HFF-Myc (cell line): ENCODE measurements around the gene USO1.
"Not testable (repeated sequence)": the region's sequence is repeated elsewhere in the genome, so short reads cannot be mapped to it uniquely, and the experiment has no call there.

Experiments used
- DNase-seq: peaks from one replicate; pipeline ENCODE4 v3.0.0-alpha.2; 2011; ENCODE audit warnings: low read depth; ENCODE audit errors: extremely low read depth
- H3K4me3 ChIP-seq: replicated peaks from 2 replicates; pipeline ENCODE4 v1.5.1; 2011; ENCODE audit warnings: low read depth, mild to moderate bottlenecking, control low read depth, low read length
- TF ChIP-seq, protein P1 (sequence below): IDR thresholded peaks from 2 replicates; pipeline ENCODE4 v1.5.1; 2012; ENCODE audit warnings: mild to moderate bottlenecking, low read depth, low read length, control low read depth; ENCODE audit errors: missing control alignments

Gene USO1

DNA sequence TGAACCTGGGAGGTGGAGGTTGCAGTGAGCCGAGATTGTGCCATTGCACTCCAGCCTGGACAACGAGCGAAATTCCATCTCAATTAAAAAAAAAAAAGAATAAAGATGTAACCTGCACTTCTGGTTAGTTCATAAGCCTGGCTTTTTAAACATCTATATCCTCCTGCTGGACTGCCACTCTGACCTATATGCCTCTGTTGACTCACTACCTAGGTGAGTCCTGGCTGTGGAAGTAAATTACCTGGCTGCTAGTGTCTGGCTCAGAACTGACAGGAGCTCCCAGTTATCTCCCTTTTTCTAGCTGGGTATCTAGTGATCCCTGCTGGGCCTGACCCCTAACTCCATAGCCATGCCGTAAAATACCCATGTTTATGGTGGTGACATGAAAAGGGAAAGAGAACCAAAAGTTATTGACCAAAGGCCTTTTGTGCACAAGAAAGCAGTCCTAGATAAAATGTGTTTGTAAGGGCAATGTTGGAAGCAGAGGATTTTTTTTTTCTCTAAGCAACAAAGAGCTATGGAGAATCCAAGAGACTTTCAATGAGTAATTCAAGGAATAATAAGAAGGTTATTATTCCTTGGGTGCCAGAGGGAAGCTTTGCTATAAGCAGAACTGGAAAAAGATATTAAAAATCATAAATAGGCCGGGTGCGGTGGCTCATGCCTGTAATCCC, 40.8 kb upstream of the USO1 start:
- no peak for DNase-seq
- TF ChIP-seq, protein P1, sequence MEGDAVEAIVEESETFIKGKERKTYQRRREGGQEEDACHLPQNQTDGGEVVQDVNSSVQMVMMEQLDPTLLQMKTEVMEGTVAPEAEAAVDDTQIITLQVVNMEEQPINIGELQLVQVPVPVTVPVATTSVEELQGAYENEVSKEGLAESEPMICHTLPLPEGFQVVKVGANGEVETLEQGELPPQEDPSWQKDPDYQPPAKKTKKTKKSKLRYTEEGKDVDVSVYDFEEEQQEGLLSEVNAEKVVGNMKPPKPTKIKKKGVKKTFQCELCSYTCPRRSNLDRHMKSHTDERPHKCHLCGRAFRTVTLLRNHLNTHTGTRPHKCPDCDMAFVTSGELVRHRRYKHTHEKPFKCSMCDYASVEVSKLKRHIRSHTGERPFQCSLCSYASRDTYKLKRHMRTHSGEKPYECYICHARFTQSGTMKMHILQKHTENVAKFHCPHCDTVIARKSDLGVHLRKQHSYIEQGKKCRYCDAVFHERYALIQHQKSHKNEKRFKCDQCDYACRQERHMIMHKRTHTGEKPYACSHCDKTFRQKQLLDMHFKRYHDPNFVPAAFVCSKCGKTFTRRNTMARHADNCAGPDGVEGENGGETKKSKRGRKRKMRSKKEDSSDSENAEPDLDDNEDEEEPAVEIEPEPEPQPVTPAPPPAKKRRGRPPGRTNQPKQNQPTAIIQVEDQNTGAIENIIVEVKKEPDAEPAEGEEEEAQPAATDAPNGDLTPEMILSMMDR = no peak
- no peak overlapping the region for H3K4me3 ChIP-seq

DNA sequence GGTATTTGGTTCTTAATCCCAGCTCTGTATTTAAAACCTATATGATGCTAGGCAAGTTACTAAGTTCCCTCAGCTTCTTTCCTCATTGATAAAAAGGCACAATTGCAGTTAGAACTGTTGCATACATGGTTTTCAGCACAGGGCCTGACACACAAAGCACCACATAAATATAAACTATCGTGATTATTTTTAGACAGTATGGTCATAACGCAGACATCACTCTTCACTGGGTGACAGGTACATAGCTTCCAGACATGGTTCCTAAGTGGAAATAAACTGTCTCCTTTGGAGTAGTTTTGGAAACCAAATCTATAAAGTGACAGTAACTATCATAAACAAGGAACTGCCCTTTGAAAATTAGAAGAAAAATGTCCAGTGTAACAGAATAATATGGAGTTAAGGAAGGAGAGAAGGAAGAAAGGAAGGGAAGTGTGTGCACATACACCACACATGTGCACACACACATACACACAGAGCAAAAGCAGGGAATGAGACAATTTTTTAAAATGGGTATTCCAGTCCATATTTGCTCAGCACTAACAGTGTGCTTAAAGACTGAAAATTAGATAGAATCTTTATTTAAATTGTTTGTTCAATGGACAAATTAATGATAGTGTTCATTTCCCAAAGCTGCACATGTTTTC, 38.7 kb upstream of the USO1 start:
- H3K4me3 ChIP-seq = no peak overlapping the region
- TF ChIP-seq, protein P1 = no peak
- DNase-seq = no peak

DNA sequence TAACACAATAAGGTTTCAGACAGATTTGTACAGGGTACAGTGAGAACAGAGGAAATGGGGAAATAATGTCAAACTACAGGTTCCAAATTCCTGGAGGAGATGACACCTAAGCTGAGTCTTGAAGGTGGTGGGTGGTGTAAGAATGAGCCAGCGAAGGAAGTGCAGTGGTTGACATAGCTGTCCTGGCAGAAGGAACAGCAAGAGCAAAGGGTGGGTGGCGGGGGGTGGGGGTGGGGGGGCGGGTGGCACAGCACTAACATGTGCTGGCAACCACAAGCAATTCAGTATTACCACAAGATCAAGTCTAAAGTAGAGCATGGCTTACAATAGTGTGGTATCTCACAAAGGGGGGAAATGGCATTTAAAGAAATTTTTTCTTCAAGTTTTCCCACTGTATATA, 38.0 kb upstream of the USO1 start:
- DNase-seq = no peak

DNA sequence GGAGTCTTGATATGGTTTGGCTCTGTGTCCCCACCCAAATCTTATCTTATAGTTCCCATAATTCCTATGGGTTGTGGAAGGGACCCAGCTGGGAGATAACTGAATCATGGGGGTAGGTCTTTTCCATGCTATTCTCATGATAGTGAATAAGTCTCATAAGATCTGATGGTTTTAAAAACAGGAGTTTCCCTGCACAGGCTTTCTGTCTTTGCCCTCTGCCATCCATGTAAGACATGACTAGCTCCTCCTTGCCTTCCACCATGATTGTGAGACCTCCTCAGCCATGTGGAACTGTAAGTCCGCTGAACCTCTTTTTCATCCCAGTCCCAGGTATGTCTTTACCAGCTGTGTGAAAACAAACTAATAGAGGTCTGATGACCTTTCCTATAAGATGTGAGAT, 37.3 kb upstream of the USO1 start:
- DNase-seq, H3K4me3 ChIP-seq: not testable (repeated sequence)

More for the DNA sequence above, 38.0 kb upstream of the USO1 start:
- TF ChIP-seq, protein P1 = no peak
- no peak overlapping the region for H3K4me3 ChIP-seq

DNA sequence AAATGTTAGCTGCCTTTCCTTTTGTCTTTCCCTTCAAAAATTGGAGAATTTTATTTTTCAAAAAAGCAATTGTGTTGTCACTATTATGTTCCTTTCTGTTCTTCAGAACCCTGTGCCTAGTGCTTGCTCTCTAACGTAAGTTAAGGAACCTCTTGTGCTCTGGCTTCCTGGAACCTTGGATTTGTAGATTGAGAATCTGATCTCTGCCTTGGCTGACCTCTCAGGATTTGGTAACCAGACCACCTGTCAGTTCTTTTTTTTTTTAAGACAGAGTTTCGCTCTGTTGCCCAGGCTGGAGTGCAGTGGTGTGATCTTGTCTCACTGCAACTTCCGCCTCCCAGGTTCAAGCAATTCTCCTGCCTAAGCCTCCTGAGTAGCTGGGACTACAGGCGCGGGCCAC, 32.3 kb upstream of the USO1 start:
- H3K4me3 ChIP-seq, DNase-seq: not testable (repeated sequence)

DNA sequence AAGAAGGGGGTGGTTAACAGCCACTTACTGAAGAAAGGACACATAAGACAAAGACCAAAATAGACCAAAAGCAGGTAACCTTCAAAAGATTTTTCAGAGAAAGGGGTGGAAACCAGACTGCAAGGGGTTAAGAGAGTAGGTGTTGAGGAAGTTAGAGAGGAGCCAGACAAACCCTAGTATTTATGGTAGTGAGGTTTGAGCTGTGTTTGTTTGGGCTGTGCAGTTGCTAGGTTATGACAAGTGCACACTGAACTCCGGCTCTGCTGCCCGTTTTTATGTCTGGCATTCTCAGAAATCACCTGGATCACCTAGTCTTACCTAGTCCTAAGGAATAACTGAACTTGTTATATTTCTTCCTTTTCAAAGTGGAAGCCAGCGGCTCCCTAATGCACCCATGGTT, 28.3 kb upstream of the USO1 start:
- TF ChIP-seq, protein P1 = no peak
- H3K4me3 ChIP-seq = no peak overlapping the region
- DNase-seq = no peak

DNA sequence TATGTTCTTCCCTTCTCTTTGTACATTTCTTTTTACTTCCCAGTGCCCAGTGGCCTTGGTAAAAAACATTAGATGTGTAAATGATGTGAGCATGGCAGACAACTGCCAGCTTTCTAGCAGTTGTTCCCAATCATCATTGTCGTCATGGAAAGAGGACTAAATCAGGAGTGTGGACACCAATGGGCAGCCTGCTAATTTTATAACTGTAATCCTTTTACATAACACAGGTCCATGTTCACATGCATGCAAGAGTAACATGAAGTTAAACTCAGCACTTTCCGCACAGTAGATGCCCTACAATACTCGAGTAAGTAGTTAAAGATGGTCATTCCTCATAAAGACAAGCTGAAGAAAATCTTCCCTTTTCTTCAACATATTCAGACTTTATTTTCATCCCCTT, 27.8 kb upstream of the USO1 start:
- TF ChIP-seq, protein P1 = no peak
- DNase-seq = no peak
- H3K4me3 ChIP-seq = no peak overlapping the region
